ENCODE measurements around the gene HCN2.

DNA sequence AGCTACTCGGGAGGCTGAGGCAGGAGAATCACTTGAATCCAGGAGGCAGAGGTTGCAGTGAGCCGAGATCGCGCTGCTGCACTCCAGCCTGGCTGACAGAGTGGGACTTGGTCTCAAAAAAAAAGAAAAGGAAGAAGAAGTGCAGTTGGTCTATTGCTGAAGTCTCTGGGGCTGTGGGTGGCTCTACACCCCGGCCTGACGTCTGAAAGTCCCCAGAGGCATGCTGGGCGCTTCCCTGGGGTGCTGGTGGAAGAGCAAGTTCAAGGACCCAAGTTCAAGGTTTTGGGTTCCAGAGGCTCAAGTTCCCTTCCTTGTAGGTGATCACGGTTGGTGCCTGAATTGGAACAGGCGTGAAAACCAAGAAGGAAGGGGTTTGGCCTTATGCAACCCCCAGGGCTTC lies 3.8 kb downstream of the HCN2 start:
- TF ChIP-seq CTCF (IDR thresholded peaks at IDR 0.05 in 8 of 11, conservative IDR thresholded peaks at IDR 0.05 in 3 of 11) (no peak), POLR2A (IDR thresholded peaks at IDR 0.05) (no peak)
